OCI-LY3 (cell line): ENCODE data around the gene SNX1.

ENCODE experiments used
- H2AFZ ChIP-seq: fragments of 200-600, 300-600 bp; shearing (Covaris generic); 2 replicates; pipeline ENCODE4 v1.6.0; 2014; ENCODE audit warnings: antibody characterized with exemption, low read depth, low read length
- H3K27ac ChIP-seq: fragments of 200-600, 300-600 bp; sonication (generic); 2 replicates; pipeline ENCODE4 v1.5.1; 2014; ENCODE audit warnings: mild to moderate bottlenecking, low read length, moderate library complexity, mixed read lengths
- H3K27me3 ChIP-seq: fragments of 200-600, 300-600 bp; sonication (generic); 2 replicates; pipeline ENCODE4 v1.6.1; 2014; ENCODE audit warnings: low read depth, low read length, mixed read lengths
- H3K36me3 ChIP-seq: fragments of 200-600, 300-600 bp; sonication (generic); replicated peaks from 2 replicates; pipeline ENCODE3; 2014; ENCODE audit warnings: low read depth, low read length, mixed read lengths
- H3K4me1 ChIP-seq: fragments of 300-600, 200-600 bp; sonication (generic); 2 replicates; pipeline ENCODE4 v1.6.1; 2014; ENCODE audit warnings: low read length, mixed read lengths
- H3K4me2 ChIP-seq: fragments of 200-600, 300-600 bp; sonication (generic); 2 replicates; pipeline ENCODE4 v1.6.1; 2014; ENCODE audit warnings: low read length, mixed read lengths
- H3K4me3 ChIP-seq: fragments of 300-600, 200-600 bp; sonication (generic); 2 replicates; pipeline ENCODE4 v1.5.1; 2014; ENCODE audit warnings: antibody characterized with exemption, mild to moderate bottlenecking, low read length, moderate library complexity
- H3K79me2 ChIP-seq: fragments of 300-600, 200-600 bp; shearing (Covaris generic); 2 replicates; pipeline ENCODE4 v1.6.1; 2014; ENCODE audit warnings: mild to moderate bottlenecking, low read length, mixed read lengths
- H3K9ac ChIP-seq: fragments of 300-600, 200-600 bp; shearing (Covaris generic); 2 replicates; pipeline ENCODE4 v1.6.0; 2014; ENCODE audit warnings: mild to moderate bottlenecking, low read length, moderate library complexity
- H3K9me3 ChIP-seq: fragments of 200-600, 300-600 bp; shearing (Covaris generic); 2 replicates; pipeline ENCODE4 v1.6.1; 2014; ENCODE audit warnings: low read length, mixed read lengths; ENCODE audit not compliant: insufficient read depth
- H4K20me1 ChIP-seq: fragments of 200-600, 300-600 bp; sonication (generic); 2 replicates; pipeline ENCODE4 v1.6.1; 2016; ENCODE audit warnings: low read length, mixed read lengths; ENCODE audit not compliant: insufficient read depth
- CTCF ChIP-seq: fragments of 200-600, 300-600 bp; sonication (generic); IDR thresholded peaks from 2 replicates; pipeline ENCODE4 v1.5.1; 2014; ENCODE audit warnings: antibody characterized with exemption, low read length, low read depth
- EZH2phosphoT487 ChIP-seq: fragments of 200-600 bp; shearing (Covaris generic); IDR thresholded peaks from 2 replicates; pipeline ENCODE4 v1.6.1; 2018; ENCODE audit warnings: antibody characterized with exemption, mixed run types, low read depth

The SNX1 gene

GRCh38 chr15:64143276-64143675 is 47.5 kb downstream of the SNX1 start:
- H3K4me3 ChIP-seq, result no peak overlapping the region
- H3K4me2 ChIP-seq, result peak overlapping the region; percentile 76
- no peaks in the 10 kb centered on the region for H3K27me3 ChIP-seq
- H4K20me1 ChIP-seq, result peaks cover 5% of the 10 kb centered on the region; the same call in 1 of the 2 replicates
- no peaks in the 10 kb centered on the region for H3K79me2 ChIP-seq
- TF ChIP-seq CTCF (peak; percentile 14; the same call in 1 of the 2 replicates), EZH2phosphoT487 (no peak)
- H3K36me3 ChIP-seq, result peaks cover 15% of the 10 kb centered on the region
- peaks cover 34% of the 10 kb centered on the region for H3K4me1 ChIP-seq
- no peaks in the 10 kb centered on the region for H3K9me3 ChIP-seq
- no peak overlapping the region for H2AFZ ChIP-seq
- peak overlapping the region; percentile 95 for H3K27ac ChIP-seq
- no peak overlapping the region for H3K9ac ChIP-seq

- TF ChIP-seq EZH2phosphoT487, result no peak
- no peak for TF ChIP-seq CTCF
- H3K4me3 ChIP-seq, result peak overlapping the region; percentile 49; the same call in 1 of the 2 replicates
- no peaks in the 10 kb centered on the region for H3K79me2 ChIP-seq
- peak overlapping the region; percentile 95 for H3K27ac ChIP-seq
- H3K4me1 ChIP-seq, result peaks cover 34% of the 10 kb centered on the region
- H3K27me3 ChIP-seq, result no peaks in the 10 kb centered on the region
- peaks cover 10% of the 10 kb centered on the region for H3K36me3 ChIP-seq
- H3K9me3 ChIP-seq, result no peaks in the 10 kb centered on the region
- H4K20me1 ChIP-seq, result no peaks in the 10 kb centered on the region
- peak overlapping the region; percentile 76 for H3K4me2 ChIP-seq
- no peak overlapping the region for H2AFZ ChIP-seq
- H3K9ac ChIP-seq, result peak overlapping the region; percentile 64
These were observed 48.4 kb downstream of the SNX1 start for GRCh38 chr15:64144192-64144564.

- no peaks in the 10 kb centered on the region for H4K20me1 ChIP-seq
- H3K79me2 ChIP-seq, result no peaks in the 10 kb centered on the region
- H3K4me2 ChIP-seq, result peak overlapping the region; percentile 76
- peaks cover 38% of the 10 kb centered on the region for H3K4me1 ChIP-seq
- peak overlapping the region; percentile 49 for H3K4me3 ChIP-seq
- peak overlapping the region; percentile 64 for H3K9ac ChIP-seq
- H2AFZ ChIP-seq, result no peak overlapping the region
- no peaks in the 10 kb centered on the region for H3K27me3 ChIP-seq
- no peak for TF ChIP-seq EZH2phosphoT487
- TF ChIP-seq CTCF, result no peak
- H3K9me3 ChIP-seq, result no peaks in the 10 kb centered on the region
- peaks cover 10% of the 10 kb centered on the region for H3K36me3 ChIP-seq
- H3K27ac ChIP-seq, result peak overlapping the region; percentile 95
These were observed 48.9 kb downstream of the SNX1 start for GRCh38 chr15:64144565-64145281.

GRCh38 chr15:64146041-64146440 is 50.3 kb downstream of the SNX1 start:
- no peak overlapping the region for H3K4me2 ChIP-seq
- H2AFZ ChIP-seq, result no peak overlapping the region
- H3K9me3 ChIP-seq, result no peaks in the 10 kb centered on the region
- peaks cover 51% of the 10 kb centered on the region for H3K4me1 ChIP-seq
- H3K4me3 ChIP-seq, result no peak overlapping the region
- no peak for TF ChIP-seq EZH2phosphoT487
- no peak for TF ChIP-seq CTCF
- no peaks in the 10 kb centered on the region for H4K20me1 ChIP-seq
- peaks cover 10% of the 10 kb centered on the region for H3K36me3 ChIP-seq
- no peaks in the 10 kb centered on the region for H3K79me2 ChIP-seq
- no peak overlapping the region for H3K9ac ChIP-seq
- H3K27me3 ChIP-seq, result no peaks in the 10 kb centered on the region
- 0 out of 2 replicates have a peak overlapping the region, but pooled peaks have one; percentile 95 for H3K27ac ChIP-seq
